ENCODE measurements around the gene MRPL10.
A peak's percentile ranks its signal among the peaks of the same experiment; 100 is the strongest.

MRPL10 gene

GRCh38 chr17:47839071-47839470, 7.7 kb upstream of the MRPL10 start:
- TF ChIP-seq CTCF (IDR thresholded peaks at IDR 0.05; ENCODE audit: control insufficient read depth, extremely low read depth, insufficient read depth), result no peak
- no peak overlapping the region for H3K4me3 ChIP-seq (ENCODE audit: low read depth, low read length)
- no peak for DNase-seq (ENCODE audit: low read depth)

- DNase-seq (ENCODE audit: low read depth), result no peak
- no peak for TF ChIP-seq CTCF (IDR thresholded peaks at IDR 0.05; ENCODE audit: control insufficient read depth, extremely low read depth, insufficient read depth)
- no peak overlapping the region for H3K4me3 ChIP-seq (ENCODE audit: low read depth, low read length)
These were observed 7.3 kb upstream of the MRPL10 start for GRCh38 chr17:47838636-47839035.

- no peak for TF ChIP-seq CTCF (IDR thresholded peaks at IDR 0.05; ENCODE audit: control insufficient read depth, extremely low read depth, insufficient read depth)
- no peak for DNase-seq (ENCODE audit: low read depth)
- no peak overlapping the region for H3K4me3 ChIP-seq (ENCODE audit: low read depth, low read length)
These were observed 6.2 kb upstream of the MRPL10 start for GRCh38 chr17:47837401-47838039.

GRCh38 chr17:47836601-47837000, 5.3 kb upstream of the MRPL10 start:
- no peak overlapping the region for H3K4me3 ChIP-seq (ENCODE audit: low read depth, low read length)
- no peak for DNase-seq (ENCODE audit: low read depth)
- no peak for TF ChIP-seq CTCF (IDR thresholded peaks at IDR 0.05; ENCODE audit: control insufficient read depth, extremely low read depth, insufficient read depth)

- H3K4me3 ChIP-seq (ENCODE audit: low read depth, low read length), result no peak overlapping the region
- TF ChIP-seq CTCF (IDR thresholded peaks at IDR 0.05; ENCODE audit: control insufficient read depth, extremely low read depth, insufficient read depth), result no peak
- no peak for DNase-seq (ENCODE audit: low read depth)
These were observed 3.4 kb upstream of the MRPL10 start for GRCh38 chr17:47834756-47835155.

GRCh38 chr17:47831934-47832327, 590 bp upstream of the MRPL10 start:
- no peak for TF ChIP-seq CTCF (IDR thresholded peaks at IDR 0.05; ENCODE audit: control insufficient read depth, extremely low read depth, insufficient read depth)
- DNase-seq (ENCODE audit: low read depth), result no peak
- peak overlapping the region; percentile 98 for H3K4me3 ChIP-seq (ENCODE audit: low read depth, low read length)

- no peak for TF ChIP-seq CTCF (IDR thresholded peaks at IDR 0.05; ENCODE audit: control insufficient read depth, extremely low read depth, insufficient read depth)
- no peak for DNase-seq (ENCODE audit: low read depth)
- H3K4me3 ChIP-seq (ENCODE audit: low read depth, low read length), result peak overlapping the region; percentile 98
These were observed 842 bp downstream of the MRPL10 start for GRCh38 chr17:47830396-47831002.
